Measurements from ENCODE around the gene CNTN1.
"Not testable (repeated sequence)": the region's sequence is repeated elsewhere in the genome, so short reads cannot be mapped to it uniquely, and the experiment has no call there.

The CNTN1 gene

DNA sequence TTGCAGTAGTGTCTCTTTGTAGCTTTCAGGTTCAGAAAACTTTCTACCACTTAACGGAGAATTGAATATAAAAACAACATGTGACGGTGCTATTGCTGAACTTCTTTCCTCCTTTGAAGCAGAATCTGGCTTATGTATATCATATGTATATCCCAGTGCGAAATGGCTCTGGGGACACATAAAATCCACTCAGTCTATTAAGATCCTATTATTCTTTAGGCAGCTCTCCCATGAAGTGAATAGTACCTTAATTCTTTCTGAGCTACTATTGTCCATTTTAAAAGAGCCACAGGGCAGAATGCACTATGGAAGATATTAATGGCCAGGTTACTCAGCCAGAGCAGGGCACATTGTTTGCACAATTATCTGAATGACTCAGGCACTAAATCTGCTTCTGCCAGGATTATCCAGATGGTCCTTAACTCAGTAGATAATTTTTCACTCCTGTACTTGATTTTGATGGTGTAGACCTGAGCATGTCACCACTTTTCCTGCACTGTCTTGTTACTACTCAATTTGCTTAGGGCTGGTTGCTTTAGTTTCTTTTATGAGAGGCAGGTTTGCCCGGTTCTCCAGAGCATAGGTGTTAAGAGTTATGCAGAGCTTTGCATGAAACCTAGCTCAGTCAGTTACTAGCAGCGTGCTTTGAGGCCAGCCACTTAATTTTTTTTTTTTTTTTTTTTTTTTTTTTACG lies 5.5 kb downstream of the CNTN1 start:
- no peak for DNase-seq (ENCODE audit: low read depth, low spot score)

DNA sequence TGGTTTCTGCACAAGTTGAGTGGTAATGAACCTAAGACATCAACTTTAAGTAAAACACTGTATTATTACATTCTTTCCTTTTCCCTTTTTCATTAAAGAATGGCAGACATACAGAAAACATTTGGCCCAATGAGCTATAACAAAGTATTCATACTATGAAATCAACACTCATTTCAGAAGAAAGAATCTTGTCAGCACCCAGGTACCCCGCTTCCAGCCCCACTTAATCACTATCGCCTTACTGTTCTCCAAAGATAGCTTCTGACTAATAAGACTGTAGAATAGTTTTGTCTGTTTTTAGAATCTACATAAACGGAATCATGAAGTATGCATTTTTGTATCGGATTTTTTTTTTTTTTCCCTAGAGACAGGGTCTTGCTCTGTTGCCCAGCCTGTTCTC lies 9.5 kb downstream of the CNTN1 start:
- DNase-seq (ENCODE audit: low read depth, low spot score): no peak

- no peak for DNase-seq (ENCODE audit: low read depth, low spot score)
Observed at GRCh38 chr12:40711121-40711520, 18.9 kb downstream of the CNTN1 start.

GRCh38 chr12:40714636-40715035 lies 22.4 kb downstream of the CNTN1 start:
- no peak for DNase-seq (ENCODE audit: low read depth, low spot score)

GRCh38 chr12:40716037-40716436 lies 23.8 kb downstream of the CNTN1 start:
- no peak for DNase-seq (ENCODE audit: low read depth, low spot score)

- DNase-seq (ENCODE audit: low read depth, low spot score): no peak
Observed at GRCh38 chr12:40717576-40717975, 25.3 kb downstream of the CNTN1 start.

DNA sequence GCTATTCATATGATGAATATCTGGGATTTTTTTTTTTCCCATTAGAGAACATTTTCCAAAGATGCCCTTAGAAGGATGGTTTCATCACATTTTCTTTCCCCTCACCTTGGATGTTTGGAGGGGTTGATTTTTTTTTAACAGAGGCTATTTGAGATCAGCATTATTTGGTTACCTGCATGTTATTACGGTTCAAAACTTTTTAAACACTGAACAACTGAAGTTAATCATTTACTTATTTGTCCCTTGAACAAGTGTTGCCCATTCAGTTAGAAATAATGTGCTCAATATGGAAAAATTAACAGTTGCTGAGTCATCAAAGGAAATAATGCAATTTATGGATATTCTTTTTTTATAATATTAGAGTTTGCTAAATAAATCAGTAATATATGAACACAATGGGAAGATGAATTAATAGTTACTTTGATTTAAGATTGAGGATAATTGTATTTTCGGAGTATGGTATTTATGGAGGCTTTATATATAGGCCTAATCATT lies 26.7 kb downstream of the CNTN1 start:
- no peak for DNase-seq (ENCODE audit: low read depth, low spot score)

GRCh38 chr12:40723001-40723400 lies 30.8 kb downstream of the CNTN1 start:
- no peak for DNase-seq (ENCODE audit: low read depth, low spot score)

DNA sequence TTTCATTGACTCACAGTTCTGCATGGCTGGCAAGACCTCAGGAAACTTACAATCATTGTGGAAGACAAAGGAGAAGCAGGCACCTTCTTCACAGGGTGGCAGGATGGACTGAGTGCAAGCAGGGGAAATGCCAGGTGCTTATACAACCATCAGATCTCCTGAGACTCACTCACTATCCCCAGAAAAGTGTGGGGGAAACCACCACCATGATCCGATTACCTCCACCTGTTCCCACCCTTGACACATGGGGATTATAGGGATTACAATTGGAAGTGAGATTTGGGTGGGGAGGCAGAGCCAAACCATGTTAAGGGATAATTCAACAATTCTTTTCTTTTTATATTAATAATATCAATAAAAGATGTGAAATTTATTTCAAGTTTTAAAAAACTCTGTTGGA lies 34.1 kb downstream of the CNTN1 start:
- no peak for DNase-seq (ENCODE audit: low read depth, low spot score)

DNA sequence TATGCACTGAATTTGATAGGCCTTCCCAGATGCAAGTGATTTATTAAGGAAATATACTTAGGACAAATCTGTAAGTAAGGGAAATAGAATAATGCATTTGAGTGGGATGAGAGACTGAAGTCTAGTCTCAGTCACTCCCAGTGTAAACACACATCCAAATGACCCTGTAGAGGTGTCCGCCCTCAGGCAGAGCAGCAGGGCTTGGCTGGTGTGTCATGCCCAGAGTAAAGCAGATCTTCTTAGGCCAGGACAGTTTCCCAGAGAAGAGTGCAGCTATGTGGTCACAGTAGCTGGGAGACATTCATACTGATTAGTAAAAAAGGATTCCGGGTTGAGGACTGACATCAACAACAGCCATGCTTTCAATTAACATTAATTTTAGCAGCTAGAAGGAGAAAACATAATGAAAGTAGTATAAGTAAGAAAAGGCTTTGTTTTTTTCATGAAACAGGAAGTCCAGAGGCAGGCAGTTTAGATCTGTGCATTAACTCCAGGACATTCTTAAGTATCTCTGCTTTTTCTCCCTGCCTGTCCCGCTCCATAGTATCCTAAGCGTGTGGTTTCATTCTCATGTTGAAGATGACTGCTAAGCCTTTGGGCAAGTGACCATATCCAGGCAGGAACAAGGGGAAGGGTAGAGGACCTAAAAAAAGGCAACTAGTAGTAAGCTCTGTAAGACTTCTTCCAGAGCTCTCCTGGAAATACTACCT lies 35.7 kb downstream of the CNTN1 start:
- no peak for DNase-seq (ENCODE audit: low read depth, low spot score)

DNA sequence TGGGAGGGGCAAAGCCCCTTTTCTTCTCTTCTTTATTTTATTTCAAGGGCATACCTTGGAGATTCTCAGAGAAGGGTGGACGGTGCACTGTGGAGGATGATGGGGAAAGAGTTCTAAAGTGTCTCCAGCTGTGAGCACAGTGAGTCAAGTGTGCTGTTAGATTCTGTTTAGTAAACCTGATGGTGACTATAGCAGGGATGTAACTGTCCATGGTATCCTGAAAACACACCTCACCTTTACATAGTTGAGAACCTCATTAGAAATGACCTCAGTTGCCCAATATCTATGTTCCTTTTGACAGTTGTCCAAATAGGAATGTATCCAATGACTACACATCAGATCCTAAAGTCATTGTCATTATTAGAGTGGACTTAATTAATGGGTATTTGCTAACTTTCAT lies 38.0 kb downstream of the CNTN1 start:
- no peak for DNase-seq (ENCODE audit: low read depth, low spot score)

DNA sequence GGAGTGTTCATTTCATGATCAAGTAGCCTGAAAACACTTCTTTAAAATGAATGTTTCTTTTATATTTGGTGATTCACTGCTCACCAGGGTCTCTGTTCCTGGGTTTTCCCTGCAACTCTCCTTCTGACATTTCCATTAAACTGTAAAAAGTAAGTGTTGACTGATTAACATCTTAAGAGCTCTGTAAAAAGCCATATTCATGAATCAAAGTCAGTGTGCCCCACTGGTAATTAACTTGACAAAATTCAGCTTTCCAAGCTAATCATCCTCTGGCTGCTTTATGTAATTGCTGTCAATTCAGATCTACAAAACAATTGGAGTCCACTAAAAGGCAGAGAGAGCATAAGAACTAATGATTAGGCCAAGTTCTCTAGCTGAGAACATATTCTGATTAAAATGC lies 41.6 kb downstream of the CNTN1 start:
- no peak for DNase-seq (ENCODE audit: low read depth, low spot score)

GRCh38 chr12:40734276-40734675 lies 42.0 kb downstream of the CNTN1 start:
- DNase-seq (ENCODE audit: low read depth, low spot score): no peak

GRCh38 chr12:40735551-40736230 lies 43.5 kb downstream of the CNTN1 start:
- DNase-seq (ENCODE audit: low read depth, low spot score): no peak

- DNase-seq (ENCODE audit: low read depth, low spot score): not testable (repeated sequence)
Observed at GRCh38 chr12:40737416-40737815, 45.2 kb downstream of the CNTN1 start.

DNA sequence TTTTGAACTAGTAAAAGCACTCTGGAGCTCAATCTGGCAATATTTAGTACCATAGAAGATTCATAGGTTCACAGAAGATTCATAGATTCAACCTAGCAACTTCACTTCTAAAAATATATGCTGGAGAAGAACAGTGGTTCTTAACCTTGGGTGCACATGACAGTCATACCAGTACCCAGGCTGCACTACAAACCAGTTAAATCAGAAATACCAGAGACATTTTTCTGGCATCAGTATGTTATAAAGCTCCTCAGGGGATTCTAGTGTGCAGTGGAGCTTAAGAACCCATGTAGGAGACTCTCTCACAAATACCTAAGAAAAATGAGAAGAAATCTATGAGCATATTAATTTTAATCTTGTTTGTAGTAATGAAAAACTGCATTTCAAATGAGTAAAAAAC lies 46.6 kb downstream of the CNTN1 start:
- no peak for DNase-seq (ENCODE audit: low read depth, low spot score)

DNA sequence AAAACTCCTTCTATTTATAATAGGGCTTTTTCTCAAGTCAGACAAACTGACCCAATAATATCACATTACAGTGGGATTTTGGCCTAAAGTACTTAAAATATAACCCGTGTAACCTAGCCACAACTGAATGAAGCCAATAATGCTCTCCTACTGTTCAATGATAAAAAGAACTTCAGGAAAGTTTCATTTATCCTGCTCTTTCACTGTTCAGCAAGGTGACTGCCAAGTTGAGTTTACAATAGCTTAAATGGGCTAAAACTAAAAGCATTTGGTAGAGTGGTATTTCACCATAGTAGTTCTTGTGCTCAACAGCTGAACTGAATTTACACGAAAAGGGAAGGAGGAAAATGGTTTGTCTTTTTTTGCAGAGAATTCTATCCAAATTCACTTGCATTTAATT lies 49.8 kb downstream of the CNTN1 start:
- DNase-seq (ENCODE audit: low read depth, low spot score): no peak

DNA sequence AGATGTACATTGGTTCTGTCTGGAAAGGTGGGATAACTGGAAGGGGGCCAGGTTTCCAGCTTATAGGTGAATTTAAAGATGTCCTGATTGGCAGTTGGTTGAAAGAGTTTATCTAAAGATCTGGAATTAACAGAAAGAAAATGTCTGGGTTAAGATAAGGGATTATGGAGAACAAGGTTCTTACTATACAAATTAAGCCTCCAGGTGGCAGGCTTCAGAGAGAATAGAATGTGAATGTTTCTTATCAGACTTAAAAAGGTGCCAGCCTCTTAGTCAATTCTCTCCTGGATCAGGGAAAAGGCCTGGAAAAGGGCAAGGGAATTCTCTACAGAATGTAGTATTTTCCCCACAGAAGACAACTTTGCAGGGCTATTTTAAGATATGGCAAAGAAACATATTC lies 53.1 kb downstream of the CNTN1 start:
- no peak for DNase-seq (ENCODE audit: low read depth, low spot score)

- no peak for DNase-seq (ENCODE audit: low read depth, low spot score)
Observed at GRCh38 chr12:40749863-40750262, 57.6 kb downstream of the CNTN1 start.

DNA sequence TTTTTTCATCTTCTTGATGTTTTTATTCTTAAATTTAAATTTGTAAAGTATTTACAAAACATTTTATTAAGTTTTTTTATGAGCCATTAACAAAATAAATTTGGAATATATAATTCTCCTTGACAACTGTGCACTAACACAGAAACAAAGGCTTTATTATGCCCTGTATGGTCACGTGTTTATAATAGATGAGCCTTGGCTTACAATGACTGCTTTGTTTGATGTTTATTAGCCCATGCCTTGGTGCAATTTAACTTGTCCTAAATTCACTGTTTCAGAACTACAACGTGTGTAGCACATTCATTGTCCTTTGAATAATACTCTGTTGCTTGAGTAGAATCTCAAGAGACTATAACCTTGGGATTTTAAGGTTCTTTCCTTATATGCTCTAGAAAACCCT lies 59.8 kb downstream of the CNTN1 start:
- no peak for DNase-seq (ENCODE audit: low read depth, low spot score)

DNA sequence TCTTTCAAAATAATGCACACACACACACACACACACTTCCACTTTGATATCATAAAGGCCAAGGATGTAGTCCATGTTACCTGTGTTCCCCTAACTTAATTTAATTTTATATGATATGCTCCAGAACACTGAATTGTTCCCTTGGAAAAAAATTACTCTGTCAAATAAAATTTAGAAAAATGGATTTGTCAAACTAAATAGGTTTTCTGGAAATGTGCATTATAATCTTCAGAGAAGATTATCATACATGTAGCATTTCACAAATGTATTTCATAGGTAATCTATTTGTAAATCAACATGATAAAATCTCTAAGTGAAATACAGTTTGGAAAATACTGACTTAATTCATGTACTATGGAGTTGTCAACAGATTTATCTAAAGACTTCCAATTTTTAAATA lies 68.6 kb downstream of the CNTN1 start:
- no peak for DNase-seq (ENCODE audit: low read depth, low spot score)

DNA sequence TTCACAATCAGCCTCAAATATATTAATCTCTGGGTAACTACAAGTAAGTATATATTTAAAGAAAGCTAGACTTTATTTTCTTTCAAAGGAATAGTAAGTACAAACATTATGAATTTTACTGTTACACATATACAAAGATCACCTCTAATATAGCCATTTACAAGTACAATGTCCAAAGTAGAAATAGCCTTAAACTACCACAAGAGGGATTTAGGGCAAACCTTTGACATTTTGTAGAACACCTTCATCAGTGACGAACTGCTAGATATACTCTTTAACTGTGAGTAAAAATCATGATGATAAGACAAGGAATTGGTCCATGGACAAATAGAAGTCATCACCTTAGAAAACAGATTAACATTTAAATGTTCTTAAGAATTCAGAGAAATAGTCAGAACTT lies 69.8 kb downstream of the CNTN1 start:
- DNase-seq (ENCODE audit: low read depth, low spot score): no peak

Measured in iPS DF 19.7 (cell line).